HG03097 (cell line): ENCODE measurements around the gene MST1.

Experiments used
- ATAC-seq: cut with Tn5 transposase; IDR thresholded peaks from one replicate; pipeline ENCODE4 v1.9.1; 2021; ENCODE audit not compliant: unreplicated experiment, low FRiP score

Gene MST1

GRCh38 chr3:49658711-49659110 is 30.6 kb downstream of the MST1 start:
- ATAC-seq = no peak

GRCh38 chr3:49657208-49657915 is 31.9 kb downstream of the MST1 start:
- no peak for ATAC-seq

GRCh38 chr3:49656541-49657112 is 32.6 kb downstream of the MST1 start:
- no peak for ATAC-seq

- ATAC-seq = no peak
These were observed 33.5 kb downstream of the MST1 start for GRCh38 chr3:49655731-49656285.

- no peak for ATAC-seq
These were observed 34.2 kb downstream of the MST1 start for GRCh38 chr3:49654955-49655556.

- ATAC-seq = no peak
These were observed 35.0 kb downstream of the MST1 start for GRCh38 chr3:49654176-49654825.

GRCh38 chr3:49653621-49654020 is 35.7 kb downstream of the MST1 start:
- ATAC-seq = no peak

GRCh38 chr3:49652903-49653415 is 36.3 kb downstream of the MST1 start:
- ATAC-seq = no peak

GRCh38 chr3:49652218-49652902 is 36.9 kb downstream of the MST1 start:
- ATAC-seq = no peak

- no peak for ATAC-seq
These were observed 38.6 kb downstream of the MST1 start for GRCh38 chr3:49650637-49651036.

- ATAC-seq = no peak
These were observed 39.1 kb downstream of the MST1 start for GRCh38 chr3:49650177-49650576.

- ATAC-seq = no peak
These were observed 39.7 kb downstream of the MST1 start for GRCh38 chr3:49649576-49649975.

- no peak for ATAC-seq
These were observed 40.8 kb downstream of the MST1 start for GRCh38 chr3:49648354-49649019.

- no peak for ATAC-seq
These were observed 41.5 kb downstream of the MST1 start for GRCh38 chr3:49647741-49648140.

- ATAC-seq = no peak
These were observed 43.0 kb downstream of the MST1 start for GRCh38 chr3:49646236-49646635.

- no peak for ATAC-seq
These were observed 44.6 kb downstream of the MST1 start for GRCh38 chr3:49644684-49645083.

- ATAC-seq = no peak
These were observed 46.5 kb downstream of the MST1 start for GRCh38 chr3:49642708-49643145.

- no peak for ATAC-seq
These were observed 47.2 kb downstream of the MST1 start for GRCh38 chr3:49641921-49642707.

- no peak for ATAC-seq
These were observed 48.0 kb downstream of the MST1 start for GRCh38 chr3:49641292-49641691.
